IPS DF 19.7 (cell line): ENCODE data around the gene CELF5.
A peak's percentile ranks its signal among the peaks of the same experiment; 100 is the strongest.

ENCODE experiments used
- DNase-seq: peaks from one replicate; pipeline ENCODE4 v3.0.0-alpha.2; 2013; ENCODE audit warnings: low read depth, low spot score

CELF5 gene

DNA sequence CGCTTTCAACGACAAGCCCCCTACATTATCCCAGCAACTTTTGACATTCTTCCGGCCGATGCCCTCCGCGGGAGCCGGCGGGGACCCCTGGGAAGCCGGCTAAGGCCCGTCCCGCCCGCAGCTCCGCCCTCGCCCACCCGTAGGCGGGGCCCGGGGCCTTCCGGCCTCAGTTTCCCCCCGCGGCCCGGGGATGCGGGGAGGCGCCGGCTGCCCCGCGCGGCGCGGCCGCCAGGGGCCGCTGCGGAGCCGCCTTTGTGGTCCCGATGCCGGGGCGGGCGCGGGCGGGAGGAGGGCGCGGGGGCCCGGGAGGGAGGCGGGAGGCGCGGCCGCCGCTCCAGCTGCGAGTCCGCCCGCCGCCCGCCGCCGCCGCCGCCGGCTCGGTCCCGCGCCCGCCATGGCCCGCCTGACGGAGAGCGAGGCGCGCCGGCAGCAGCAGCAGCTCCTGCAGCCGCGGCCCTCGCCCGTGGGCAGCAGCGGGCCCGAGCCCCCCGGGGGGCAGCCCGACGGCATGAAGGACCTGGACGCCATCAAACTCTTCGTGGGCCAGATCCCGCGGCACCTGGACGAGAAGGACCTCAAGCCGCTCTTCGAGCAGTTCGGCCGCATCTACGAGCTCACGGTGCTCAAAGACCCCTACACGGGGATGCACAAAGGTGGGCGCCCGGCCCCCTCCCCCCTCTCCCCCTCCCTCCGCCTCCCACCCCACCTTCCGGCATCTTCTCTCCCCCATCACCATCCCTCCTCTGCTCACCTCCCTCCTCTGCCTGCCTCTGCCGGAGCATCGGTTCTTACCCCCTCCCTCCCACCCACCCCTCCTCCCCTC is at the start of gene CELF5:
CELF5 (plus strand) TSS at position 316 of the 823 bp plus-strand sequence; CDS start at position 395, 79 bp downstream.
- no peak for DNase-seq

DNA sequence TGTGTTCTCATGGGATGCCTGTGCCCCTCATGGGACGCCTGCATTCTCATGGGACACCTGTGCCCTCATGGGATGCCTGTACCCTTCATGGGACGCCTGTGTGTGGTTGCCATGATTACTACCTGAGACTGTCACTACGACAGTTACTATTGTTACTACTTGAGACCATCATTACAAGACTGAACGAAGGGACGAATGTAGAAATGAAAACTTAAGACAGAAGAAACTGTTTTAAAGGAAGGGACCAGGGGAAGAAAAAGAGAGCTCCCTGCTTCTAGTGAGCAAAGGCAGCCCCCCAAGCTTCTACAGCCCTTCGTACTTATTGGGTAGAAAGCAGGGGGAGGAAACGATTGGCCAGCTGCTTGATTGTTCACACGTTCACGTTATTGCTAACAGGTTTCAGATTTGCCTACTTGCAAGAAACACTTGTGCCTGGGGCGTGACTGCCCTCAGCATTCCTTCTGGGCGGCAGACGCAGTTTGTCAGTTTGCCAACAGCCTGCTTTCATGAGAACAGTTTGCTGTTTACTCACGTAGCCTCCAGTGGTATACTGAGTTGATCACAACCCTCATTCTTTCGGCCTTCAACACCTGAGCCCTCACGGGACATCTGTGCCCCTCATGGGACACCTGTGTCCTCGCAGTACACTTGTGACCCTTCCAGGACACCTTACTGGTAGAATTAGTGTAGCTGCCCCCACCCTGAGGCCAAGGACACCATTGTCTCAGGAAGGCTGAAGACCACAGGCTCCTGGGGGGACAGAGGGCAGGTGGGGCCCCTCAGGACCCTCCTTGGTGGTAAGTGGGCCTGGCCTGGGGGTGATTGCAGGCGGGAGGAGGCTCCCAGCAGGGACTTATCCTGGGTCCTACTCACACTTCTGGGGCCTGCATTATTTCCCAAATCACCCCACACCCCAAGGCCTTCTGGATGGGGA is 48.4 kb upstream of the CELF5 start:
- DNase-seq = no peak

- no peak for DNase-seq
Measured at GRCh38 chr19:3176715-3177501, 47.6 kb upstream of the CELF5 start.

- DNase-seq = no peak
Measured at GRCh38 chr19:3178377-3178972, 46.0 kb upstream of the CELF5 start, which contains the start of gene S1PR4. S1PR4 (plus strand) TSS chr19:3178769; CDS start chr19:3178793, 24 bp downstream.

DNA sequence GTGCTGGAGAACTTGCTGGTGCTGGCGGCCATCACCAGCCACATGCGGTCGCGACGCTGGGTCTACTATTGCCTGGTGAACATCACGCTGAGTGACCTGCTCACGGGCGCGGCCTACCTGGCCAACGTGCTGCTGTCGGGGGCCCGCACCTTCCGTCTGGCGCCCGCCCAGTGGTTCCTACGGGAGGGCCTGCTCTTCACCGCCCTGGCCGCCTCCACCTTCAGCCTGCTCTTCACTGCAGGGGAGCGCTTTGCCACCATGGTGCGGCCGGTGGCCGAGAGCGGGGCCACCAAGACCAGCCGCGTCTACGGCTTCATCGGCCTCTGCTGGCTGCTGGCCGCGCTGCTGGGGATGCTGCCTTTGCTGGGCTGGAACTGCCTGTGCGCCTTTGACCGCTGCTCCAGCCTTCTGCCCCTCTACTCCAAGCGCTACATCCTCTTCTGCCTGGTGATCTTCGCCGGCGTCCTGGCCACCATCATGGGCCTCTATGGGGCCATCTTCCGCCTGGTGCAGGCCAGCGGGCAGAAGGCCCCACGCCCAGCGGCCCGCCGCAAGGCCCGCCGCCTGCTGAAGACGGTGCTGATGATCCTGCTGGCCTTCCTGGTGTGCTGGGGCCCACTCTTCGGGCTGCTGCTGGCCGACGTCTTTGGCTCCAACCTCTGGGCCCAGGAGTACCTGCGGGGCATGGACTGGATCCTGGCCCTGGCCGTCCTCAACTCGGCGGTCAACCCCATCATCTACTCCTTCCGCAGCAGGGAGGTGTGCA is 45.3 kb upstream of the CELF5 start:
- no peak for DNase-seq

DNA sequence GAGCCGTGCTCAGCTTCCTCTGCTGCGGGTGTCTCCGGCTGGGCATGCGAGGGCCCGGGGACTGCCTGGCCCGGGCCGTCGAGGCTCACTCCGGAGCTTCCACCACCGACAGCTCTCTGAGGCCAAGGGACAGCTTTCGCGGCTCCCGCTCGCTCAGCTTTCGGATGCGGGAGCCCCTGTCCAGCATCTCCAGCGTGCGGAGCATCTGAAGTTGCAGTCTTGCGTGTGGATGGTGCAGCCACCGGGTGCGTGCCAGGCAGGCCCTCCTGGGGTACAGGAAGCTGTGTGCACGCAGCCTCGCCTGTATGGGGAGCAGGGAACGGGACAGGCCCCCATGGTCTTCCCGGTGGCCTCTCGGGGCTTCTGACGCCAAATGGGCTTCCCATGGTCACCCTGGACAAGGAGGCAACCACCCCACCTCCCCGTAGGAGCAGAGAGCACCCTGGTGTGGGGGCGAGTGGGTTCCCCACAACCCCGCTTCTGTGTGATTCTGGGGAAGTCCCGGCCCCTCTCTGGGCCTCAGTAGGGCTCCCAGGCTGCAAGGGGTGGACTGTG is 44.6 kb upstream of the CELF5 start:
- no peak for DNase-seq

DNA sequence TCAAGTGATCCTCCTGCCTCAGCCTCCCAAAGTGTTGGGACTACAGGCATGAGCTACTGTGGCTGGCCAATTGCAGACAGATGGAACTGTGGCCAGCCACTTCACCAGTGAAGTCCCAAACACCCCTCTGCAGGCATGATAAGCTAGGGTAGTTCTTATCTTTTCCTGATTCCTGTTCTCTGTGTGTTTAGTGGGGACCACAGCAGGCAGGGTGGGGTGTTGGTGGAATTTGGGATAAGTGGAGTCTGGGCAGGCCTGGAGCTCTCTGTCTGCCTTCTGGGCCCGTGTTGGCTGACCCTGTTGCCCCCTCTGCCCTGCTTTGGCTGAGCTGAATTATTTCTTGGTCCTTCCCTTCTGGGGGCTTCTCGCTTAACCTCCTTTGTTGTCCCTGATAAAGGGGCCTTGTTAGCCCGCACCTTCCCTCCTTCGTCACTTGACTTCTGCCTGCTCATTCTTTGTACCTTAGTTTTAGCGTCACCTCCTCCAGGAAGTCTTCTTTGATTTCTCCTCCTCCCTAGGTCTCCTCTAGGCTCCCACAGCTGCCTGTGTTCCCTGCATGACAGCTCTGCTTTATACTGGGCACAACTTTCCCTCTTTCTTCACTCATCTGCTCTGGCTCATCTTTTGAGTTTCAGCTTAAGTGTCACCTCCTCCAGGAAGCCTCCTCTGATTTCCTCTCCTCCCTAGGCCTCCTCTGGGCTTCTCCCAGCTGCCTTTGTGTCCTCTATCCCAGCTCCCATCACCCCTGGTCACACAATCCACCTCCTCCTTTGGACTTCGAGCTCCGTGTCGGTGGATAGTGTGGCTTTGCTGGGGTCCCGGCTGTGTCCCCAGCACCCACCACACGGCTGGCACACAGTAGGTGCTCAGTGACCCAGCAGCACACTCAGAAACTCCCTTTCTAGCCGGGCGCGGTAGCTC is 40.5 kb upstream of the CELF5 start:
- no peak for DNase-seq

DNA sequence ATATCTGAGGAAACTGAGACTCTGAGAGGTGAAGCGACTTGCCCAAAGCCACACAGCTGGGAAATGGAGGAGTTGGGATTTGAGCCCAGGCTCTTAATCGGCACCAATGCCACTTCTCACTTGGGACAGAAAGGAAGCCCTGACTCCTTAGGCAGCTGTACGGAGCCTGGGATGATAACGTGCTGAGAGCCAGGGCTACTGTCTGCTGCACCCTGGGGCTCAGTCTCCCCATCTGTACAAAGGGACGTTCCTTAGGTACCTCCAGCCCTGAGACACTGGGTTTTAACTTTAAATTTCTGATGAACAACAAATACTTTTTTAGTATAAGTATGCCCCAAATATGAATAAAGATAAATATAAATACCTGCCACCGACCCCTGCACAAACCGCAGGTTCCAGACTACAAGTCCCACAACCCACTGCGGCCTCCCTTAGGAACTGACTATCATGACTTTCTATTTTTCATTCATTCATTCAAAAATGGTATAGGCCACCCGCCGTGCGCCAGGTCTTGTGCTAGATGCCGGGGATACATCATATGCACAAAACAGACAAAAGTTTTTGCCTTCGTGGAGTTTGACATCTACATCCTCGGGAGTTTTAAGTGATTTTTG is 39.5 kb upstream of the CELF5 start:
- DNase-seq = peak; percentile 33

- DNase-seq = peak; percentile 73
Measured at GRCh38 chr19:3185461-3186159, 38.9 kb upstream of the CELF5 start, which contains the start of gene NCLN. NCLN (plus strand) TSS chr19:3185930; CDS start chr19:3186031, 101 bp downstream.

- DNase-seq = no peak
Measured at GRCh38 chr19:3186160-3186688, 38.2 kb upstream of the CELF5 start.

GRCh38 chr19:3186891-3187661 is 37.4 kb upstream of the CELF5 start:
- DNase-seq = no peak

GRCh38 chr19:3187662-3188511 is 36.6 kb upstream of the CELF5 start:
- DNase-seq = no peak

GRCh38 chr19:3188627-3189596 is 35.5 kb upstream of the CELF5 start:
- no peak for DNase-seq

GRCh38 chr19:3189702-3190469 is 34.6 kb upstream of the CELF5 start:
- DNase-seq = no peak
